NCI-H446 (cell line): Measurements from ENCODE around the gene COL5A1.
"Not testable (repeated sequence)": the region's sequence is repeated elsewhere in the genome, so short reads cannot be mapped to it uniquely, and the experiment has no call there.

ENCODE experiments used
- DNase-seq, 2 experiments: peaks; one replicate each; lab custom pipeline; 2025; lab: John Stamatoyannopoulos, UW

Gene COL5A1

GRCh38 chr9:134640506-134641172 lies 964 bp upstream of the COL5A1 start:
- no peak for DNase-seq

GRCh38 chr9:134641990-134642384 lies 384 bp downstream of the COL5A1 start:
- no peak for DNase-seq

DNA sequence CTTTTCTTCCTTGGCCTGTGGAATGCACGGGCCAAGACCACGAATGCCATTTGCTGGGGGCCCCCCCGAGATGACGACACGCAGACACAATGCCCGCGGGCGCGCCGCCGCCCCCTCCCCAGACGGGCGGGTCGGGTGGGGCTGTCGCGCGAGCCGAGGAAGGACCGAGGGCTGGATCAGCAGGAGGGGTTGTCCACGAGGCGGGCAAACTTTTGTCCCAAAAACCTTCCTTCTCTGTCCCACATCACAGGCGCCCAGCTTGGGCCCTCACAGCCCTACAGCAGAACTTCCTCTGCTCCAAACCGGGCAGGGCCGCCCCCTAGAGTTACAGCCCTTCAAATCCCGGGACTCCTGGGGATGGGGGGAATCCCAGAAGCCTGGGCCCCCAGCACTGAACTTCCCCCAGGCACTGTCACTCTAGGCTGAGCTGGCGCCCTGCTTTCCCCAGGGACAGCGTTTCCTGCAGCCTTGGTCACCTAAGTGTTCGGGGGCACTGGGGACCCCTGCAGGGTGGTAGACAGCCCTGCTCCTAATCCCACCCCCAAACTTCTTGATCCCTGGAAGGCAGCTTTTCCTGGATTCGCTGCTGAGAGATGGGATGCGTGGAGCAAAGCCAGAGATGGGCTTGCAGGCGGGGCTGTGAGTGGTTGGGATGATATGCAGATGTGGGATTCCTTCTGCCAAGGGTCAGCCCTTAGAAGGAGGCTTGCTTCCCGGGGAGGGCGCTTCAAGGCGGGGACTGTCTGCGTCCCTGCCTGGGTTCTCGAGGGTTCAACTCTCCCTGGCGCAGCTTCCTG lies 980 bp downstream of the COL5A1 start:
- DNase-seq, result no peak

DNA sequence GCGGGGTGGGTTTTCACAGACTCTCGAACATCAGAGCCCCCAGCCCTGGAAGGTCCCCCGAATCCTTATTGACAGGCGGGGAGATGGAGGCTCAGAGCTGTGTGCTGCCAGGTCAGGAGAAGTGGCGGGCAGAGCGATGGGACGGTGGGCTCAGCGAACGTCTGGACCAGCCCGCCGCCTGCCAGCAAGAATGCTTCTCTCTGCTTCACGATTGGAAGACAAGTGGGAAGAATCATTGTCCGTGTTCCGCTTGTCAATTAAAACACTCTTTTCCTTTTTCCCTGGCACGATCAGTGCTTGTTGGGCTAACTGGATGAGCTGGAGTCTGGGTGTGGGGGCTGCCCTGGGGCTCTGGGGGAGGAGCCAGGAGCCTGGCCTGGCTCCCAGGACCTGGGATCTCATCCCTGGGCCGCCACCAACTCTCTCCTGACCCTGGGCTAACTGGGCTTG lies 1.6 kb downstream of the COL5A1 start:
- DNase-seq, result no peak

DNA sequence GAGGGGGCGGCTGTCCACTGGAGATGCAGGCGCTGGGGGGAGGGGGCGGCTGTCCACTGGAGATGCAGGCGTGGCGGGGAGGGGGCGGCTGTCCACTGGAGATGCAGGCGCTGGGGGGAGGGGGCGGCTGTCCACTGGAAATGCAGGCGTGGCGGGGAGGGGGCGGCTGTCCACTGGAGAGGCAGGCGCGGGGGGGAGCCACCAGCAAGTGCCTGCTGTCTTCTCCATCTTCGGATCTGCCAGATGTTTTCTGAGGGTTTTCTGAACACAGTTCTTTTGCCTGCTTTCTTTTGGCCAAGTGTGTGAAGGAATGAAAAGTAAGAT lies 2.8 kb downstream of the COL5A1 start:
- not testable (repeated sequence) for DNase-seq

DNA sequence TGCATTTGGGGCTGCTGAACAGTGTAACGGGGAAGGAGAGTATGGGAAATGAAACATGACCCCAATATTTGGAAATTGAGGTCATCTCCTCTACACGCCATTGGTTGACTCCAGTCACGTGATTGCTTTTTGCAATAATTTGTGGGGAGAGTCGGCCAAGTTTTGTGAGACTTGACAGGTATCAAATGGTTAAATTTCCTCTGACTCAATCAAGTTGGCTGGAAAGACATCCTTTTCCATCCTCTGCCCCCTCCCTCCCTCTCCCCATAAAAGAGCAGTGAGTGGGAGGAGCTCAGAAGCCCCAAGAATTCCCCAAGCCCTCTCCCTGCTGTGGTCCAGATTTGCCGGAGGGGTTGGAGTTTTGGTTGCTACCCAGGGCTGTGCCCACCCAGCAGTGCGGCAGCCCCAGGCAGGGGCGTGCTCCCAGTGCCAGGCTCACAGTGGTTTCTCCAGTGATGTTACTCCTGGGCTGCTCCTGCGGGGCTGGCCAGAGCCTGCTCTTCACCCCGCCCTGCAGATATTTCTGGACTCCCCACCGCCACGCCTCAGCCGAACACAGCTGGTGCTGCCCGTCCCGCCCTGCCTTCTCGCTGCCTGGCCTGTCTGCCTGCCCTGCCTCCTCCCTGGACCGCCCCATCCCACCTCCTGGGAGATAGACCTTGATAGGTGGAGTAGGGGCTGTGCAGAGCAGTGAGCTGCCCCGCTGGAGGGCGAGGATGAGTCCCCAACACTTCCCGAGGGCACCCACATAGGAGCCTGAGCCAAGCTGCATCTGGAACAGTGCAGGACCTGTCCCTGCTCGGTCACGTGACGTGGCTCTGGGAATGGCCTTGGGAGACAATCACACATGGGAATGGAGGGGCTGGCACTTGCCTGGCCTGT lies 3.4 kb downstream of the COL5A1 start:
- DNase-seq, result no peak

GRCh38 chr9:134645607-134646365 lies 4.2 kb downstream of the COL5A1 start:
- DNase-seq, result no peak

DNA sequence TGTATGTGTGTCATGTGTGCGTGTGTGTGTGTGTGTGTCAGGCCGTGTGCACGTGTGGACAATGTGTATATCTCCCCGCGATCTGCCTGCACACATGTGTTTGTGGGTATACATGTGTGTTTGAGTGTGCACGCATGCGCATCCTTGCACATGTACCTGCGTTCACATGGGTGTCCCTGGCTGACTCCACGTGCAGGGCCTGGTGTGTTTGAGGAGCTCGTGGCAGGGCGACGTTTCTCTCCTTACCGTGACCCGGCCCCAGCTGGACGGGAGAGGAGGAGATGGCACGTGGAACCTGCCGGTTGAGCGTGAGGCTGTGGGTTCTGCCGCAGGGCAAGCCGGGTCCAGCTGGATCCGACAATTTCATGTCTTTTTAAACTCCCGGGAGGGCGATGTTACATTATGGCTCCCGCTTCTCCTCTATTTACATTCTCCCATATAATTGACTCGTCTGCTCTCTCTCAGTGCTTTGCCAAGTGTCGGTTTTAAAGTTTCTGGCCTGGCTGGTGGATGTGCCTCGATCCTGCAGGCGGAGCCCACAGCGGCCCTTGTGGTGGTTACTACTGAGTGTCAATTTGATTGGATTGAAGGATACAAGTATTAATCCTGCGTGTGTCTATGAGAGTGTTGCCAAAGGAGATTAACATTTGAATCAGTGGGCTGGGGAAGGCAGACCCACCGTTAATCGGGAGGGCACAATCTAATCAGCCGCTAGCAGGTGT lies 5.9 kb downstream of the COL5A1 start:
- no peak for DNase-seq

- no peak for DNase-seq
These were observed 7.3 kb downstream of the COL5A1 start for GRCh38 chr9:134648701-134649530.

DNA sequence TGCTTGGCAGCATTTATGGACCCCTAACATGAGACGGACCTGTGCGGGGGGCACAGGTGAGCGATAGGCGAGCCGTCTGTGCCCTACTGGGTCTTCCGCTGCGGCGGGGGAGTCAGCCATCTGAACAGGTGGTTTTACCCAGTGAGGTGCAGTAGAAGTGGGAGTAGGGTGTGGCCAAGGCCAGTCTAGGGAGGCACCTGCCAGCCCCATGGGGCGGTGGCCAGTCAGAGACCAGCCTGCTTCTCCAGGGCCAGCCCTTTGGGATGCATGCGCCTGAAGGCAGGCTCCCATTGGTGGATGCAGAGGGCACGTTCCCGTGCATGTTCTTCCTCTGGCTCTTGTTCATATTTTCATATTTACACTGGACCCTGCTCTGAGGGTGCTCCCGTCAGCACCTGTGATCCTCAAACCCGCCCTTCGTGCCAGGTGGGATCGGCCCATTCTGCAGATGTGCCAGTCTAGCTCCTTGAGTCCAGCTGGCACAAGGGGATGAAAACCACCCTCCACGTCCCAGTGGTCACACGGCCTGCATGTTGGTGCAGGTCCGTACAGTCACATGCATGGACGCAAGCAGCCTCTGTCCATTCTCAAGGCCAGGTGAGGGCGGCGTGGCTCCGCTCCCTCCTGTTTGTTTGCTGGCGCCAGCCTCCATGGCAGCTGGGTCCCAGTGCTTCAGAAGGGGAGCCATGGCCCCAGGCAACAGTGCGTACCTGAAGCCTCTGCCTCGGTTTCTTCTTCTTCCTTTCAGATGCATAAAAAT lies 9.0 kb downstream of the COL5A1 start:
- DNase-seq, result no peak

- DNase-seq, result no peak
These were observed 9.8 kb downstream of the COL5A1 start for GRCh38 chr9:134651226-134651905.

DNA sequence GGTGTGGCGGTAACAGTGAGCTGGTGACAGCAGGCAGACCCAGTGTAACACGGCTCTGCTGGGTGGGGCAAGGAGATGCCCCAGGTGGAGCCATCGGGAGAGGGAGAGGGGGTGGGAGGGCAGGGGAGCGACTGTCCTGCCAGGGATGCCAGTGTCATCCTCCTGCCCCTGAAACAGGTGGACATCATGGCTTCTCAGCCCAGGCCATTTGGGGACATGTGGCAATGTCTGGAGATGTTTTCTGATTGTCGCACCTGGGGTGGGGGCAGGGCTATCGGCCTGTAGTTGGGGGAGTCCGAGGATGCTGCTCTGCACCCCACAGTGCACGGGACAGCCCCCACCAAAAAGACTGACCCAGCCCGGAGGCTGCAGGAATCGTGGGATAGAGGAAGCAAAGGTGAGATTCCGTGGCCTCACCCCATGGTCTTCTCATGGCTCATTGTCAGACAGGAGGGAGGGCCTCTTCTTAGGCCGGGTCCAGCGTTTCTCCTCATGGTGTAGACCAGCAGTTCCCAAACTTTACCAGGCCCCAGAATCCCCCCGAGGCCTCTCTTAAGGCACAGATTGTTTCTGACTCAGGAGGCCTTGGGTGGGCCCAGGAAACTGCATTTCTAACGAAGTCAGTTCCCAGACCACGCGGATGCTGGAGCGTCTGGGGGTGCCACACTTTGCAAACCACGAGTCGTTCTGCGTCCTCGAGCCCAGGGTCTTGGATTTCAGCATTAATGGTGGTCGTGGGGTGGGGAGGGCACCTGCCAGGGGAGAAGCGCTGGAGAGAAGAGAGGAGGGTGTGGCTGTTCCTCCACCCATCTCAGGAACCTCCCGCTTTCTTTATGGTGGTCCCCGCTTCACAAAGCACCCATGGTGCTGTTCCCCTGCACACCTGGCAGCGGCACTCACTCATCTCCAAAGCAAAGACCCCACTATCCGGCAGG lies 11.0 kb downstream of the COL5A1 start:
- no peak for DNase-seq

DNA sequence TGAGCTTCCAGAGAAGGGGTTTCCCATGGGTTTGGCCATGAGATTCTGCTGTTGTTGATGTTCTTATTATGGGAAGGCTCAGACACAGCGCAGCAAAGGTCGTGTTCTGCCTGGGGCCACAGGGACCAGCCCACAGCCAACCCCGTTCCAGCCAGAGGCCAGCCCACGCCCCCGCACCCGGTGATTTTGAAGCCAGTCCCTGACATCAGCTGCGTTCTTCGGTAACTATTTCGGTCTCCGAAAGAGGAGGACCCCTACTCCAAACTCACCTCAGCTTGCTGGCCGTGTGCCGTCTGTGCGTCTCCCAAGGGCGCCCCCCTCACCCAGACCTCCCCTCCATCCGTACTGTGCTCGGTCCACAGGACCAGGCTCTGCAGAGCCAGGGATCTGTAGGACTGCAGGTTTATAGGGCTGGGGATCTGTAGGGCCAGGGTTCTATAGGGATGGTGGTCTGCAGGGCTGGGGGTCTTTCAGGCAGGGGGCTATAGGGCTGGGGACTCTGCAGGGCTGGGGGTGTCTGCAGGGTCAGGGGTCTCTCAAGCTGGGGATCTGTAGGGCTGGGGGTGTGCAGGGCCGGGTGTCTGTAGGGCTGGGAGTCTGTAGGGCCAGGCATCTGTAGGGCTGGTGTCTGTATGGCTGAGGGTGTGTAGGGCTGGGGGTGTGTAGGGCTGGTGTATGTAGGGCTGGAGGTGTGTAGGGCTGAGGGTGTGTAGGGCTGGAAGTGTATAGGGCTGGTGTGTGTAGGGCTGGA lies 11.8 kb downstream of the COL5A1 start:
- no peak for DNase-seq

DNA sequence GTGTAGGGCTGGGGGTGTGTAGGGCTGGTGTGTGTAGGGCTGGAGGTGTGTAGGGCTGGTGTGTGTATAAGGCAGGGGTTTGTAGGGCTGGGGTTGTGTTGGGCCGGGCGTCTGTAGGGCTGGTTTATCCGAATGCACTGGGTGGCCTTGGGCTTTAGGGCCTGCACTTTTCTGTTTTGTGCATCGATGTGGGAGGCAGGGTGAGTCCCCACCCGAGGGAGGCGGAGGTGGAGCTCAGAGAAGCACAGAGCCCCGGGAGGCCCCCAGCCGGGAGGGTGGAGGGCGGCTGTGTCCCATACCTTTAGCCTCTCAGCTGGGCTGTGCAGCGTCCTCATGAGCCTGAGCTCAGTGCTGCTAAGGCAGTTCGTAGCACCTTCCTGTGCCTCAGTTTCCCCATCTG lies 13.5 kb downstream of the COL5A1 start:
- no peak for DNase-seq

DNA sequence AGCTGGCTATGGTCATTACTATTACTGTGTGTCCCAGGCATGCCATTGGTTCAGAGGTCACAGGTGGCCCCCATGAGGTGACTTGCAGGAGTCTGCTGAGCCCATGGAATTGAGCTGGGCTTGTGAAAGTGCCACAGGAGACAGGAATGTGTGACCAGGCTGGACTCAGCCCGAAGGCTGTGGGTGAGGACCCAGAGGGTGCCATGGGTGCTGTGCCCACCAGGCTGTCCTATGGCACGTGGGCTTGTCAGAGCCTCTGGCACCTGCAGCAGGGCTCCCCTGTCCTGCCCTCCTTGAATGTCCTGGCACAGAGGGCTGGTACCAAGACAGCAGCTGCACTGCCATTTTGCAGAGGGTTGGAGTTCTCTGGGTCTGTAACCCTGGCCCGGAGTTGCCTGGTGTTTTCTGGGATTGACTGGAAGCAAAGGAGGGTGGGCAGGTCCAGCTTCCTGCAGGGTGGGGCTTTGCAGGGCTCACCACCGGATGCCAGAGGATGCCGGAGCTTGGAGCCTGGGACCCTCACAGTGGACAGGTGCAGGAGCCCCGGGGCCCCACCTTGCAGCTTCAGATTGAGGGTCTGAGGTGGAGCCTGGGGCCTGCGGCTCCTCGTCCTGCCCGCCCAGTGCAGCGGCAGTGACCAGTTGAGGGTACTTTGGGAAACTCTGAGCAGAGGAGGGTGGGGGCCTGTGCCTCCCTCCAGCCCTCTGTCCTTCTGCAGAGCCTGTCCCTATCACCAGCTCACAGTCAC lies 14.2 kb downstream of the COL5A1 start:
- DNase-seq, result no peak

- no peak for DNase-seq
These were observed 14.9 kb downstream of the COL5A1 start for GRCh38 chr9:134656334-134657006.
